Liver (tissue), 9 donors: ENCODE results near the gene SRXN1. TPM values are rescaled to one million over a fixed set of nuclear protein-coding genes. Genes with fewer than 3 reads are reported as not detected.

Experiments
- DNase-seq: peaks from one replicate; pipeline ENCODE4 v3.0.0-alpha.2; 2017; ENCODE audit warnings: low spot score
- H3K27ac ChIP-seq, 2 donors: one replicate each; pipeline ENCODE4 v1.7.0; 2013; ENCODE audit warnings: inconsistent platforms in 2 of 2, low read length in 2 of 2, control low read depth in 1 of 2, low read depth in 1 of 2, mild to moderate bottlenecking in 1 of 2
- H3K27me3 ChIP-seq, 4 donors: one replicate each; pipeline versions ENCODE4 v1.6.1 to v1.7.0; 2013; ENCODE audit warnings: low read length in 3 of 4, inconsistent platforms in 1 of 4, mild to moderate bottlenecking in 1 of 4, moderate library complexity in 1 of 4; ENCODE audit not compliant: control insufficient read depth in 4 of 4, insufficient read depth in 4 of 4
- H3K36me3 ChIP-seq, 4 donors: one replicate each; pipeline versions ENCODE4 v1.6.1 to v1.7.0; 2013; ENCODE audit warnings: low read length in 3 of 4, mild to moderate bottlenecking in 3 of 4, low read depth in 1 of 4, moderate library complexity in 1 of 4; ENCODE audit not compliant: control insufficient read depth in 4 of 4, insufficient read depth in 3 of 4
- H3K4me1 ChIP-seq, 4 donors: one replicate each; pipeline versions ENCODE4 v1.6.1 to v1.7.0; 2013; ENCODE audit warnings: low read length in 3 of 4, mild to moderate bottlenecking in 3 of 4, moderate library complexity in 1 of 4; ENCODE audit not compliant: control insufficient read depth in 4 of 4, insufficient read depth in 4 of 4
- H3K4me3 ChIP-seq, 3 donors: one replicate each; pipeline versions ENCODE4 v1.6.1 to v1.7.0; 2013; ENCODE audit warnings: low read length in 3 of 3, control low read depth in 1 of 3, low read depth in 1 of 3, mild to moderate bottlenecking in 1 of 3
- H3K9ac ChIP-seq, 2 donors: one replicate each; pipeline ENCODE4 v1.7.0; 2013; ENCODE audit warnings: low read length in 2 of 2, mild to moderate bottlenecking in 2 of 2, moderate library complexity in 2 of 2, control low read depth in 1 of 2, low read depth in 1 of 2
- H3K9me3 ChIP-seq, 4 donors: one replicate each; pipeline versions ENCODE4 v1.6.1 to v1.7.0; 2013; ENCODE audit warnings: low read length in 3 of 4; ENCODE audit not compliant: control insufficient read depth in 4 of 4
- EGR1 ChIP-seq, 2 donors: IDR thresholded peaks; 2 replicates each; pipeline ENCODE4 v1.6.1; 2016 to 2018; ENCODE audit warnings: antibody characterized with exemption in 2 of 2, low read depth in 2 of 2
- FOXA1 ChIP-seq: IDR thresholded peaks from 2 replicates; pipeline ENCODE4 v1.6.1; 2016; ENCODE audit warnings: antibody characterized with exemption
- FOXA2 ChIP-seq: IDR thresholded peaks from 2 replicates; pipeline ENCODE4 v1.6.1; 2016; ENCODE audit warnings: antibody characterized with exemption
- GABPA ChIP-seq, 2 donors: IDR thresholded peaks in 1 of 2; conservative IDR thresholded peaks in 1 of 2; 2 replicates each; pipeline ENCODE4 v1.6.1; 2016; ENCODE audit warnings: antibody characterized with exemption in 2 of 2, mild to moderate bottlenecking in 1 of 2, moderate library complexity in 1 of 2
- HNF4A ChIP-seq, 2 donors: conservative IDR thresholded peaks; 2 replicates each; pipeline ENCODE4 v1.6.1; 2016; ENCODE audit warnings: antibody characterized with exemption in 2 of 2, mild to moderate bottlenecking in 2 of 2
- HNF4G ChIP-seq: IDR thresholded peaks from 2 replicates; pipeline ENCODE4 v1.6.1; 2016; ENCODE audit warnings: antibody characterized with exemption
- RAD21 ChIP-seq, 2 donors: IDR thresholded peaks; 2 replicates each; pipeline ENCODE4 v1.6.1; 2016; ENCODE audit warnings: antibody characterized with exemption in 2 of 2, mild to moderate bottlenecking in 2 of 2
- RXRA ChIP-seq, 2 donors: IDR thresholded peaks; 2 replicates each; pipeline ENCODE4 v1.6.1; 2017 to 2018; ENCODE audit warnings: antibody characterized with exemption in 2 of 2, mild to moderate bottlenecking in 1 of 2
- SP1 ChIP-seq: IDR thresholded peaks from 2 replicates; pipeline ENCODE4 v1.6.1; 2018; ENCODE audit warnings: antibody characterized with exemption, mild to moderate bottlenecking
- TAF1 ChIP-seq: conservative IDR thresholded peaks from 2 replicates; pipeline ENCODE4 v1.6.1; 2016; ENCODE audit warnings: antibody characterized with exemption, mild to moderate bottlenecking
- YY1 ChIP-seq: IDR thresholded peaks from 2 replicates; pipeline ENCODE4 v1.6.1; 2016; ENCODE audit warnings: antibody characterized with exemption, mild to moderate bottlenecking
- whole genome bisulfite sequencing: extraction: QIAGEN DNeasy Blood & Tissue Kit; methylation state at CpG from one replicate; pipeline ENCODE4 v1.1.7; 2013; 5-methylcytosine and 5-hydroxymethylcytosine counted together
- polyA plus RNA-seq, 2 donors: library from polyadenylated mRNA; stranded (reverse) in 1 of 2; unstranded in 1 of 2; fragments of 200-250 nt in 1 of 2; fragments of >200 nt in 1 of 2; fragmentation: Nextera tagmentation in 1 of 2; extraction: Ambion mirVana in 1 of 2; gene quantifications; one replicate each; pipeline versions ENCODE4 v1.2.1 to v1.2.3, GENCODE V29; 2013 to 2015
- total RNA-seq, 2 donors: library from RNA; depleted of rRNA; stranded (reverse); fragments of >200 nt; gene quantifications; one replicate each; pipeline ENCODE4 v1.2.3, GENCODE V29; 2014
- TF ChIP-seq, protein P1 (sequence below): IDR thresholded peaks from 2 replicates; pipeline ENCODE4 v1.6.1; 2016; ENCODE audit warnings: antibody characterized with exemption
- TF ChIP-seq, protein P2 (sequence below): IDR thresholded peaks from 2 replicates; pipeline ENCODE4 v1.6.1; 2016; ENCODE audit warnings: antibody characterized with exemption, mild to moderate bottlenecking
- TF ChIP-seq, protein P3 (sequence below): fragments of 150-350 bp; IDR thresholded peaks from 2 replicates; pipeline ENCODE4 v1.5.1; 2017; ENCODE audit warnings: improper control_type of control experiment, low read depth, low read length; ENCODE audit not compliant: missing input control
- TF ChIP-seq, protein P4 (sequence below): IDR thresholded peaks from 2 replicates; pipeline ENCODE4 v1.6.1; 2016; ENCODE audit warnings: antibody characterized with exemption
- TF ChIP-seq, protein P5 (sequence below): IDR thresholded peaks from 2 replicates; pipeline ENCODE4 v1.6.1; 2016; ENCODE audit warnings: antibody characterized with exemption
- donor health status: healthy.
- donor health status: healthy.
- donor health status: healthy.
- donor health status: healthy.
- donor health status: healthy.

Gene SRXN1
- total and polyA plus RNA-seq, 4 donors = 14.3 to 60.2 (median 24.8) TPM

DNA sequence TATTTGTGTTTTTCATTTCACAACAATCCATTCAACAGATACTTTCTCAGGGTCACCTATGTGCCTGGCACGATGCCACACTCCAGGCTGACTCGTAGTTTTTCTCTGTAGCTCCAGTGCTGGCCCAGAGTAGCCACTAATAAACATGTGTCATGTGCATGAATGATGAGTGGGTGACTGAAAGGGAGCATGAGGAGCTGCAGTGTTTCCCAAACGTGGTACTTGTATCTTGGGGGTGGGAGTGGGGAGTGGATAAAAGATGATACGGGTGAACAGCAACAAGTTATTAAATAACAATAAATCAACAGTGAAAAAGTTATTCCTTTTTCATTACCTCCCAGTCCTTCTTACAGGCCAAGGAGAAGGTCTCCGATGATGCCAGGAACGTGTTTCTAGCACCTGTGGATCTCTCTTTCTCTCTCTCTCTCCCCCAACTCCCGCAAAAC, 17.1 kb downstream of the SRXN1 start:
- no peaks in the 10 kb centered on the region for H3K36me3 ChIP-seq
- DNase-seq = no peak
- no peak overlapping the region for H3K4me3 ChIP-seq
- H3K9me3 ChIP-seq = no peaks in the 10 kb centered on the region
- no peaks in the 10 kb centered on the region for H3K27me3 ChIP-seq
- H3K9ac ChIP-seq = no peak overlapping the region
- TF ChIP-seq YY1 (no peak), HNF4A (conservative IDR thresholded peaks at IDR 0.05) (no peak)
- 56% methylated on average over 7 of the region's 7 CpGs for WGBS
- no peaks in the 10 kb centered on the region for H3K4me1 ChIP-seq
- H3K27ac ChIP-seq = no peak overlapping the region

DNA sequence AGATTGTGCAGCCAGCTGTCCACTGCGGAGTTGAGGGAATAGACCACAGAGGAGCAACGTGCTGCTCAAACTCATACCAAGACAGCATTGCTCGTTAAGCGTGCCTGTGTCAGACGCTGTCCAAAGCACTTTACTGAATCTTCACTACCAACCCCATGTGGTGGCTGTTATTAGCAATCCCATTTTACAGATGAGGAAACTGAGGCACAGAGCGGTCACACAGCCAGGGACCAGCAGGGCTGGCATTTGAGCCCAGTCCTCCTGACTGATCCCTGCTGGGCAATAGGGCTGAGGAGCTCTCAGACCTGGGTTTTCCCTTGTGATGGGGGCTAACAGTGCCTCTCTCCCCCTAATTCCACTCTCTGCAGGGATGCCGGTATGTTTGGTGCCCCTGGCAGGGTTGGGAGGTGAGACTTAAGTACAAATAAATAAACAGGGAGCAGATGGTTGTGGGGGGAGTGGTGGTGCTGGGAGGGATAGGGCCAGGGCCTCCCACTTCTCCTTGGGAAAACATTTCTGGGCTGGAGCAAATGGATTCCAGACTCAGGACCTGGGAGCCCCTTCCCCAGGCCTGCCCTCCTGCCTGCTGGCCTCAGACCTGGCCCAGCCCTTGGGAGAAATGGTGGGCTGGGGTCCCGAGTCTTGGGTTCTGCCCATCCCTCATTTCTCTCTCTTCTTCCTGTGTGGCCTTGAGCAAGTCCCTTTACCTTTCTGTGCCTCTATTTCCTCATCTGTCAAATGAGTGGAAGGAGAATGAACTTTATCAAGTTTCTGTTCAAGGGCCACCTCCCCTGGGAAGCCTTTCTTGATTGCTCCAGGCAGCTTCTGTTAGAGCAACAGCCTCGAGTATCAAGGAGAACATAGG, 17.7 kb downstream of the SRXN1 start:
- Histone ChIP-seq H3K36me3 (no peaks in the 10 kb centered on the region), H3K27me3 (no peaks in the 10 kb centered on the region), H3K27ac (no peak overlapping the region), H3K9ac (no peak overlapping the region), H3K9me3 (no peaks in the 10 kb centered on the region), H3K4me3 (no peak overlapping the region), H3K4me1 (no peaks in the 10 kb centered on the region)
- TF ChIP-seq TAF1 (no peak), FOXA2 (no peak), HNF4A (conservative IDR thresholded peaks at IDR 0.05) (no peak), EGR1 (IDR thresholded peaks at IDR 0.05; ENCODE audit: low read depth in 2 of 2) (no peak), HNF4G (no peak)
- TF ChIP-seq, protein P1, sequence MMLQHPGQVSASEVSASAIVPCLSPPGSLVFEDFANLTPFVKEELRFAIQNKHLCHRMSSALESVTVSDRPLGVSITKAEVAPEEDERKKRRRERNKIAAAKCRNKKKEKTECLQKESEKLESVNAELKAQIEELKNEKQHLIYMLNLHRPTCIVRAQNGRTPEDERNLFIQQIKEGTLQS = no peak
- TF ChIP-seq, protein P2, sequence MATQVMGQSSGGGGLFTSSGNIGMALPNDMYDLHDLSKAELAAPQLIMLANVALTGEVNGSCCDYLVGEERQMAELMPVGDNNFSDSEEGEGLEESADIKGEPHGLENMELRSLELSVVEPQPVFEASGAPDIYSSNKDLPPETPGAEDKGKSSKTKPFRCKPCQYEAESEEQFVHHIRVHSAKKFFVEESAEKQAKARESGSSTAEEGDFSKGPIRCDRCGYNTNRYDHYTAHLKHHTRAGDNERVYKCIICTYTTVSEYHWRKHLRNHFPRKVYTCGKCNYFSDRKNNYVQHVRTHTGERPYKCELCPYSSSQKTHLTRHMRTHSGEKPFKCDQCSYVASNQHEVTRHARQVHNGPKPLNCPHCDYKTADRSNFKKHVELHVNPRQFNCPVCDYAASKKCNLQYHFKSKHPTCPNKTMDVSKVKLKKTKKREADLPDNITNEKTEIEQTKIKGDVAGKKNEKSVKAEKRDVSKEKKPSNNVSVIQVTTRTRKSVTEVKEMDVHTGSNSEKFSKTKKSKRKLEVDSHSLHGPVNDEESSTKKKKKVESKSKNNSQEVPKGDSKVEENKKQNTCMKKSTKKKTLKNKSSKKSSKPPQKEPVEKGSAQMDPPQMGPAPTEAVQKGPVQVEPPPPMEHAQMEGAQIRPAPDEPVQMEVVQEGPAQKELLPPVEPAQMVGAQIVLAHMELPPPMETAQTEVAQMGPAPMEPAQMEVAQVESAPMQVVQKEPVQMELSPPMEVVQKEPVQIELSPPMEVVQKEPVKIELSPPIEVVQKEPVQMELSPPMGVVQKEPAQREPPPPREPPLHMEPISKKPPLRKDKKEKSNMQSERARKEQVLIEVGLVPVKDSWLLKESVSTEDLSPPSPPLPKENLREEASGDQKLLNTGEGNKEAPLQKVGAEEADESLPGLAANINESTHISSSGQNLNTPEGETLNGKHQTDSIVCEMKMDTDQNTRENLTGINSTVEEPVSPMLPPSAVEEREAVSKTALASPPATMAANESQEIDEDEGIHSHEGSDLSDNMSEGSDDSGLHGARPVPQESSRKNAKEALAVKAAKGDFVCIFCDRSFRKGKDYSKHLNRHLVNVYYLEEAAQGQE = no peak
- TF ChIP-seq, protein P3, sequence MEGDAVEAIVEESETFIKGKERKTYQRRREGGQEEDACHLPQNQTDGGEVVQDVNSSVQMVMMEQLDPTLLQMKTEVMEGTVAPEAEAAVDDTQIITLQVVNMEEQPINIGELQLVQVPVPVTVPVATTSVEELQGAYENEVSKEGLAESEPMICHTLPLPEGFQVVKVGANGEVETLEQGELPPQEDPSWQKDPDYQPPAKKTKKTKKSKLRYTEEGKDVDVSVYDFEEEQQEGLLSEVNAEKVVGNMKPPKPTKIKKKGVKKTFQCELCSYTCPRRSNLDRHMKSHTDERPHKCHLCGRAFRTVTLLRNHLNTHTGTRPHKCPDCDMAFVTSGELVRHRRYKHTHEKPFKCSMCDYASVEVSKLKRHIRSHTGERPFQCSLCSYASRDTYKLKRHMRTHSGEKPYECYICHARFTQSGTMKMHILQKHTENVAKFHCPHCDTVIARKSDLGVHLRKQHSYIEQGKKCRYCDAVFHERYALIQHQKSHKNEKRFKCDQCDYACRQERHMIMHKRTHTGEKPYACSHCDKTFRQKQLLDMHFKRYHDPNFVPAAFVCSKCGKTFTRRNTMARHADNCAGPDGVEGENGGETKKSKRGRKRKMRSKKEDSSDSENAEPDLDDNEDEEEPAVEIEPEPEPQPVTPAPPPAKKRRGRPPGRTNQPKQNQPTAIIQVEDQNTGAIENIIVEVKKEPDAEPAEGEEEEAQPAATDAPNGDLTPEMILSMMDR = no peak
- no peak for DNase-seq
- 73% methylated on average over 9 of the region's 9 CpGs for WGBS

DNA sequence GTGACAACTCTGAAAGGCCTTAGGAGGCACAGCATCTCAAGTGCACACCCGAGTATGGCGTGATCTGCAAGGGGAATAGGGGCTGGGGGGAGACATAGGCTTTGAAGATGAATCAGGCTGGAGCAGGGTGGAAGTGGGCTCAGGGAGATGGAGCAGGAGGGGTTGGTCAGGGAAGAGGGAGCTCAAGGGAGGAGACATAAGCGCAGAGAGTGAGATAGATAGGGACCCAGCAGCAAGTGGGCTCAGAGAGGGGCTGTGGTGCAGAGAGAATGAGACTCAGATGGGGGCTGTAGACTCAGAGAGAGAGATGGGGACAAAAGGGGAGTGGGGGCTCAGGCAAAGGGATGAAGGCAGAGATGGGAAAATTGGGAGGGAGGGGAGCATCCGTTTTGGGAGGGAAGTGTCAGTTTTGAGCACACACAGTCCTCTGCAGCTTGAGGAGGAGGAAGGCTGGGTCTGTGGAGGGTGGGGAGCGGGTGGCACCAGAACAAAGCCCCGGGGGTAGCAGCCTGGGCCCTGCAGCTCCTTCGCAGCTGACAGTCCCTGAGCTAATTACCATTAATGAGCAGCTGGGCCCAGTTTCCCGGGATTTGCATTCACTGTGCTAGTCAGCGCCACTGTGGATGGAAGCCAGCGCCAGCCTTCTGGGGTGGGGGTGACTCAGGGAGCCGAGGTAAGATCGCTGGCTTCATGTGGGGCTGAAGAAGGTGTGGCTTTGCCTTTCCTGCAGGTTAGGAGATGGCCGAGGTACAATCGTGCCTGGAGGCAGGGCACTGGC, 18.7 kb downstream of the SRXN1 start:
- WGBS = 63% methylated on average over 14 of the region's 14 CpGs
- TF ChIP-seq RXRA (IDR thresholded peaks at IDR 0.05) (no peak), SP1 (no peak), RAD21 (IDR thresholded peaks at IDR 0.05) (no peak), FOXA2 (no peak), TAF1 (no peak), FOXA1 (no peak), GABPA (IDR thresholded peaks at IDR 0.05 in 1 of 2, conservative IDR thresholded peaks at IDR 0.05 in 1 of 2) (no peak), HNF4G (no peak), YY1 (no peak), HNF4A (conservative IDR thresholded peaks at IDR 0.05) (no peak)
- TF ChIP-seq, protein P4, sequence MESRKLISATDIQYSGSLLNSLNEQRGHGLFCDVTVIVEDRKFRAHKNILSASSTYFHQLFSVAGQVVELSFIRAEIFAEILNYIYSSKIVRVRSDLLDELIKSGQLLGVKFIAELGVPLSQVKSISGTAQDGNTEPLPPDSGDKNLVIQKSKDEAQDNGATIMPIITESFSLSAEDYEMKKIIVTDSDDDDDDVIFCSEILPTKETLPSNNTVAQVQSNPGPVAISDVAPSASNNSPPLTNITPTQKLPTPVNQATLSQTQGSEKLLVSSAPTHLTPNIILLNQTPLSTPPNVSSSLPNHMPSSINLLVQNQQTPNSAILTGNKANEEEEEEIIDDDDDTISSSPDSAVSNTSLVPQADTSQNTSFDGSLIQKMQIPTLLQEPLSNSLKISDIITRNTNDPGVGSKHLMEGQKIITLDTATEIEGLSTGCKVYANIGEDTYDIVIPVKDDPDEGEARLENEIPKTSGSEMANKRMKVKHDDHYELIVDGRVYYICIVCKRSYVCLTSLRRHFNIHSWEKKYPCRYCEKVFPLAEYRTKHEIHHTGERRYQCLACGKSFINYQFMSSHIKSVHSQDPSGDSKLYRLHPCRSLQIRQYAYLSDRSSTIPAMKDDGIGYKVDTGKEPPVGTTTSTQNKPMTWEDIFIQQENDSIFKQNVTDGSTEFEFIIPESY = no peak
- TF ChIP-seq, protein P1 = no peak
- TF ChIP-seq, protein P5, sequence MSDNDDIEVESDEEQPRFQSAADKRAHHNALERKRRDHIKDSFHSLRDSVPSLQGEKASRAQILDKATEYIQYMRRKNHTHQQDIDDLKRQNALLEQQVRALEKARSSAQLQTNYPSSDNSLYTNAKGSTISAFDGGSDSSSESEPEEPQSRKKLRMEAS = no peak

More for the DNA sequence above, 18.7 kb downstream of the SRXN1 start:
- Histone ChIP-seq H3K36me3 (no peaks in the 10 kb centered on the region), H3K4me1 (no peaks in the 10 kb centered on the region), H3K4me3 (no peak overlapping the region), H3K9ac (no peak overlapping the region), H3K27ac (no peak overlapping the region), H3K9me3 (no peaks in the 10 kb centered on the region), H3K27me3 (no peaks in the 10 kb centered on the region)
- no peak for DNase-seq
